Activated T-cell treated with anti-CD3 and anti-CD28 coated beads for 4 hours (primary cell): Measurements from ENCODE around the gene IL36RN.

Experiments
- DNase-seq: peaks from one replicate; pipeline ENCODE4 v3.0.0-alpha.2; 2020

IL36RN gene

GRCh38 chr2:113104054-113104611 lies 45.1 kb downstream of the IL36RN start:
- DNase-seq = no peak

DNA sequence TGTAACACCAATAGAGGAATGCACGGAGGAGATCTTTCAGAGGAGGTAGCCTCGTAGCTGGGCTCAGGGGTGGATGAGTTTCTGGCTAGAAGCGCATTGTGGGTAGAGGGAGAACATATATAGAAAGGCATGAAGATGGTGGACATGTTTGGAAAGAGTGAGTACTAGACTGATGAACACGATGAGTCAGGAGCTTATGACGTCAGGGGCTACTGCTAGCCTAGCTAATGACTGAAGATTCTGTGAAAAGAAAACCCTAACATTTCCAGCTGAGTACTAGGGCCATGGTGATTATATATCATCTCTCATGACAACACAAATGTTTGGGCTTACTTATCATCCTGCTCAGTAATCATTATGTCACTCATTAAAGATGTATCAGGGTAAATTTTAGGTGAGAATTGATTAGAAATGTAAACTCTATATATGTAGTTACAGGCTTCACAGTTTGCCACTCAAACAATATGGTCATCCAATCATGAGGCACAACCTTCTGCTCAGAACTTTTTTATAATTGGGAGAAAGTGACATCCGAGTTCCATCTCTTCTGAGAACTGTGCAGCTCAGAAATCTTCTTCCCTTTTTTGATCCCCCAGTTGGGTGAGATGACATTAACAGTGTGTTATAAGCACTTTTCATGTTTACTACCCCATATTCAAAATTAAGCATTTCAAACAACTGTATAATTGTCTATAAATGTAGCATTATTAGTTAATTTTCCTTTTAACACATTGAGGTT lies 46.2 kb downstream of the IL36RN start:
- DNase-seq = peak; percentile 21

- no peak for DNase-seq
Observed at GRCh38 chr2:113111121-113111520, 52.1 kb downstream of the IL36RN start.

GRCh38 chr2:113111823-113112287 lies 52.9 kb downstream of the IL36RN start:
- no peak for DNase-seq

- DNase-seq = no peak
Observed at GRCh38 chr2:113112441-113112840, 53.4 kb downstream of the IL36RN start.

DNA sequence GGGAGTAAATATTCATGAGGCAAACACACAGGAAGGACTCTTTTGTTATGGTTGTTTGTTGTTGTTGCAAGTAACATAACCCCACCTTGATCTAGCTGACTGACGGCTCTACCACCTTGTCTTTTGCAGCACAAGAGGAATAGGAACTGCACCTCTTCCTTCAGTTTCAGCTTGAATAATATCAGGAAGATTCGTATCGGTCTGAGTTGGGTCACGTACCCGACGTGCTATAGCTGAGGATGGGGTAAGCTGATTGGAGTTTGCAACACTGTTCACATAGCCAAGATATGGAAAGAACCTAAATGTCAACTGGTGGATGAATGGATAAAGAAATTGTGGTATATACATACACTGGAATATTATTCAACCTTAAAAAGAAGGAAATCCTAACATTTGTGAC lies 53.9 kb downstream of the IL36RN start:
- no peak for DNase-seq

DNA sequence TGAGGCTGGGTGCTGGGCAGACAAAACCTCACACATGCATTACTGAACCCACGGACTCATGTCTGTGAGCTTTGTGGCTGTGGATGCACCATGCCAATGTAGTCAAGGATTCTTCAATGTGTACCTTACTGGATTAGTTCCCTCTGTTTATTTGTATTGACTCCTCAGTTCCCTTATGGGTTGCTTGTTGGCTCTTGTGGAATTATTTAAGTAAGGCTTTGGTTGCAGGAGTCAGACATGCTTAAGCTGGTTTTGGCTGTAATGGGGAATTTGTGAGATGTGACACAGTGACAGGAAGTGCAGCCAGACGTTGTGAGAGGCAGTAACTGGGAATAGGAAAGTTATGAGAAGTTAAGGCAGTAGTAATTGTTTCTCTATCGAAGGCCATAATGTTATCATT lies 54.8 kb downstream of the IL36RN start:
- no peak for DNase-seq
